Measurements from ENCODE around the gene HTRA3.

Gene HTRA3

DNA sequence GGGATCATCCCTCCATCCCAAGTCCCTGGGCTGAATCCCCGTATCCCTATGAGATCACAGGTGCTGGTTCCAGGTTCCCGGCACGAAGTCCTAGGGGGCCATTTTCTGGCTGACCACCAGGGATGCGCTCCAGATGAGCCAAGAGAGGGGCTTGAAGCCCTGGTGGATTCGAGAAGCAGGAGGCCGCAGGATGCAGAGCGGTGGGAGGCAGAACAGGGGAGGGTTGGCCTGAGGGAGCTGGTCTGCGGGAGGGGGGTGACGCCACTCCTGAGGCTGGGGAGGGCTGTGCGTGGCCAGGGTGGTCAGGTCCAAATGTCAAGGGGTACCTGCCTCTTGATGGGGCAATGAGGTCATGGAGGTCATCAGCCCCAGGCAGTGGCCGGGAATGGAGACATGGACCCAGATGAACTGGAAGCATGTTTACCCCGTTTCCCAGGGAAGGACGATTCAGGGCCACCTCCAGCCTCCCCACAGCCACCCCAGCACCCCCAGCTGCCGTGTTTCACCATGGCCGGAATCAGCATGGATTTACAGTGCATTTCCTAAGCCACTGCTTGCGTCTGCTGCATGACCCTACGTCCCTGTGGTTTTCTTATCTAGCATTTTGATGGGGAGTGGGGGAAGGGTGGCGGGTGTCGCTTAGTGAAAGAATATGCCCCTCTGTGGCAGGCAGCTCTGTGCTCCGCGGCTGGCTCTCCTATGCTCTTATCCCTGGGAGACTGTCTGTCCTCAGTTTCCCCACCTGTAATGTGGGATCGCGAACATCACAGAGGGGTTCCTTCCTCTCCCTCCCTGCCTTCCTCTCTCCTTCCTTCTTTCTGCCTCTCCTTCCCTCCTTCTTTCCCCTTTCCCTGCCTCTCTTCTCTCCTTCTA is 17.0 kb upstream of the HTRA3 start:
- Histone ChIP-seq H3K4me1 (ENCODE audit: control insufficient read depth in 1 of 2, insufficient read depth in 1 of 2, low read depth in 1 of 2, low read length in 1 of 2) (no peaks in the 10 kb centered on the region), H3K9me3 (no peaks in the 10 kb centered on the region), H3K4me3 (ENCODE audit: low read depth in 1 of 2, low read length in 1 of 2) (no peak overlapping the region), H3K36me3 (no peaks in the 10 kb centered on the region), H3K27me3 (no peaks in the 10 kb centered on the region), H3K27ac (no peak overlapping the region)
- no peak for TF ChIP-seq CTCF (IDR thresholded peaks at IDR 0.05)

DNA sequence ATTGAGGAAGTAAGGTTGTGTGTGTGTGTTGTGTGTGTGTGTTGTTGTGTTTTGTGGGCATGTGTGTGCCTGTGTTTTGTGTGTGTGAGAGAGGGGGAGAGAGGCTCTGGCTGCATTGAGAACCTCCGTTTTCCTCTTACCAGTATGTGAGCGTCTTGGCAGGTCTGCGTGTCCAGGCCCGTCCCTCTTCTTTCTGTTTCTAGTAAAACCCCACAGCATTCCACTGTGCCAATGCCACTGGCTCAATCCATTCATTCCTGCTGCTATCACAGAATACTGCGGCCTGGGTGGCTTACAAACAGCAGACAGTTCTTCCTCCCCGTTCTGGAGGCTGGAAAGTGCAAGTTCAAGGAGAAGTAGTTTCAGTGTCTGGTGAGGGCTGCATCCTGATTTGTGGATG is 15.5 kb upstream of the HTRA3 start:
- no peak overlapping the region for H3K27ac ChIP-seq
- H3K4me1 ChIP-seq (ENCODE audit: control insufficient read depth in 1 of 2, insufficient read depth in 1 of 2, low read depth in 1 of 2, low read length in 1 of 2) = no peaks in the 10 kb centered on the region

GRCh38 chr4:8255698-8256441 is 13.7 kb upstream of the HTRA3 start:
- no peak for TF ChIP-seq CTCF (IDR thresholded peaks at IDR 0.05)
- Histone ChIP-seq H3K27me3 (peaks cover 6% of the 10 kb centered on the region), H3K9me3 (no peaks in the 10 kb centered on the region), H3K4me3 (ENCODE audit: low read depth in 1 of 2, low read length in 1 of 2) (no peak overlapping the region), H3K36me3 (no peaks in the 10 kb centered on the region), H3K27ac (no peak overlapping the region), H3K4me1 (ENCODE audit: control insufficient read depth in 1 of 2, insufficient read depth in 1 of 2, low read depth in 1 of 2, low read length in 1 of 2) (no peaks in the 10 kb centered on the region)

More for the DNA sequence above, 15.5 kb upstream of the HTRA3 start:
- no peak for TF ChIP-seq CTCF (IDR thresholded peaks at IDR 0.05)
- Histone ChIP-seq H3K4me3 (ENCODE audit: low read depth in 1 of 2, low read length in 1 of 2) (no peak overlapping the region), H3K36me3 (no peaks in the 10 kb centered on the region), H3K9me3 (no peaks in the 10 kb centered on the region), H3K27me3 (peaks cover 6% of the 10 kb centered on the region)

- H3K9me3 ChIP-seq = no peaks in the 10 kb centered on the region
- H3K27ac ChIP-seq = no peak overlapping the region
- H3K27me3 ChIP-seq = peaks cover 6% of the 10 kb centered on the region
- peaks cover 6 to 7% of the 10 kb centered on the region in 2 experiments for H3K4me1 ChIP-seq (ENCODE audit: control insufficient read depth in 1 of 2, insufficient read depth in 1 of 2, low read depth in 1 of 2, low read length in 1 of 2)
- no peaks in the 10 kb centered on the region for H3K36me3 ChIP-seq
- TF ChIP-seq CTCF (IDR thresholded peaks at IDR 0.05) = no peak
- no peak overlapping the region for H3K4me3 ChIP-seq (ENCODE audit: low read depth in 1 of 2, low read length in 1 of 2)
Measured at GRCh38 chr4:8257854-8258253, 11.7 kb upstream of the HTRA3 start.

- H3K4me1 ChIP-seq (ENCODE audit: control insufficient read depth in 1 of 2, insufficient read depth in 1 of 2, low read depth in 1 of 2, low read length in 1 of 2) = peaks cover 6 to 7% of the 10 kb centered on the region in 2 experiments
- H3K36me3 ChIP-seq = no peaks in the 10 kb centered on the region
- H3K4me3 ChIP-seq (ENCODE audit: low read depth in 1 of 2, low read length in 1 of 2) = no peak overlapping the region
- H3K27me3 ChIP-seq = peaks cover 6% of the 10 kb centered on the region
- TF ChIP-seq CTCF (IDR thresholded peaks at IDR 0.05) = no peak
- H3K9me3 ChIP-seq = no peaks in the 10 kb centered on the region
- no peak overlapping the region for H3K27ac ChIP-seq
Measured at GRCh38 chr4:8258552-8259212, 10.9 kb upstream of the HTRA3 start.

All from neutrophil (primary cell).